T-cell (primary cell): ENCODE measurements around the gene IWS1. TPM values are rescaled to one million over a fixed set of nuclear protein-coding genes. Genes with fewer than 3 reads are reported as not detected.

Experiments used
- ATAC-seq, 4 experiments: fragments of 200-7000 bp in 3 of 4; fragments of 150-1000 bp in 1 of 4; cut with Tn5 transposase; replicated peaks in 1 of 4; 1 replicate in 3 of 4; 2 replicates in 1 of 4; pipeline ENCODE4 v1.10.0; 2021; ENCODE audit warnings: moderate library complexity in 3 of 4, mild to moderate bottlenecking in 2 of 4, moderate number of reproducible peaks in 1 of 4
- CTCF ChIA-PET, 2 donors: fragments of 300-600 bp; sonication (Branson Sonifier 250); formaldehyde crosslinking; loops; one replicate each; lab custom pipeline; 2022; ENCODE audit warnings: antibody characterized with exemption in 2 of 2; lab: Charles Lee
- POLR2A ChIA-PET, 2 donors: fragments of 300-600 bp; sonication (Branson Sonifier 250); formaldehyde crosslinking; loops; one replicate each; lab custom pipeline; 2022; ENCODE audit warnings: antibody characterized with exemption in 2 of 2; lab: Charles Lee
- DNase-seq, 35 experiments: peaks; one replicate each; pipeline versions ENCODE4 v3.0.0 to v3.0.0-alpha.2; 2013 to 2023
- H3K27ac ChIP-seq: one replicate; pipeline ENCODE4 v1.5.1; 2013; ENCODE audit warnings: low read length
- H3K27me3 ChIP-seq, 2 experiments: replicated peaks in 1 of 2; 1 replicate in 1 of 2; 2 replicates in 1 of 2; pipeline versions ENCODE4 v1.6.1 to v1.7.0; 2013; ENCODE audit warnings: low read length in 1 of 2, mixed read lengths in 1 of 2; ENCODE audit not compliant: control insufficient read depth in 2 of 2, insufficient read depth in 2 of 2; ENCODE audit errors: extremely low read depth in 1 of 2
- H3K36me3 ChIP-seq, 2 donors: 1 replicate in 1 of 2; 2 replicates in 1 of 2; pipeline versions ENCODE4 v1.6.1 to v1.7.0; 2013; ENCODE audit warnings: low read length in 1 of 2; ENCODE audit not compliant: control insufficient read depth in 2 of 2, insufficient read depth in 1 of 2; ENCODE audit errors: extremely low read depth in 1 of 2
- H3K4me1 ChIP-seq, 2 experiments: 1 replicate in 1 of 2; 2 replicates in 1 of 2; pipeline versions ENCODE4 v1.6.1 to v1.7.0; 2013; ENCODE audit warnings: low read length in 2 of 2, mixed read lengths in 1 of 2; ENCODE audit not compliant: insufficient read depth in 2 of 2, control insufficient read depth in 1 of 2; ENCODE audit errors: extremely low read depth in 1 of 2
- H3K4me3 ChIP-seq, 2 donors: 1 replicate in 1 of 2; 2 replicates in 1 of 2; pipeline versions ENCODE4 v1.5.1 to v1.7.0; 2013; ENCODE audit warnings: mild to moderate bottlenecking in 2 of 2, low read length in 1 of 2, moderate library complexity in 1 of 2; ENCODE audit not compliant: control insufficient read depth in 1 of 2; ENCODE audit errors: extremely low read depth in 1 of 2
- H3K9me3 ChIP-seq: 2 replicates; pipeline ENCODE4 v1.7.0; 2013
- H3K27ac Mint-ChIP-seq, 2 donors: one replicate each; pipeline ENCODE4 v1.8.0; 2020 to 2021; ENCODE audit warnings: mild to moderate bottlenecking in 2 of 2, mixed read lengths in 2 of 2
- H3K27me3 Mint-ChIP-seq, 2 donors: one replicate each; pipeline ENCODE4 v1.8.0; 2021 to 2022; ENCODE audit warnings: mixed read lengths in 2 of 2
- H3K36me3 Mint-ChIP-seq: one replicate; pipeline ENCODE4 v1.8.0; 2021; ENCODE audit warnings: mixed read lengths
- H3K4me1 Mint-ChIP-seq, 3 donors: one replicate each; pipeline ENCODE4 v1.8.0; 2020 to 2022; ENCODE audit warnings: mixed read lengths in 3 of 3, mild to moderate bottlenecking in 1 of 3
- H3K4me3 Mint-ChIP-seq, 3 donors: one replicate each; pipeline ENCODE4 v1.8.0; 2020 to 2022; ENCODE audit warnings: mild to moderate bottlenecking in 3 of 3, mixed read lengths in 3 of 3, moderate library complexity in 3 of 3
- H3K9me3 Mint-ChIP-seq, 3 donors: one replicate each; pipeline ENCODE4 v1.8.0; 2020 to 2022; ENCODE audit warnings: mixed read lengths in 3 of 3
- WGBS: methylation state at CpG from one replicate; pipeline ENCODE4 v1.1.5; 2013; ENCODE audit warnings: missing lambda C conversion rate; ENCODE audit not compliant: insufficient coverage; 5-methylcytosine and 5-hydroxymethylcytosine counted together
- total RNA-seq, 35 experiments: library from RNA in 6 of 35; stranded (reverse) in 6 of 35; fragments of 120-200 nt in 1 of 35; gene quantifications; one replicate each; pipeline versions ENCODE4 v1.2.1 to v1.2.4 and lab custom pipeline; 2013 to 2026

IWS1 gene
- total RNA-seq, 5 donors from 2014 or later (not counting 1 experiment from before 2014, with no cell fraction given): 20.8 to 47.1 (median 42.6) TPM

DNA sequence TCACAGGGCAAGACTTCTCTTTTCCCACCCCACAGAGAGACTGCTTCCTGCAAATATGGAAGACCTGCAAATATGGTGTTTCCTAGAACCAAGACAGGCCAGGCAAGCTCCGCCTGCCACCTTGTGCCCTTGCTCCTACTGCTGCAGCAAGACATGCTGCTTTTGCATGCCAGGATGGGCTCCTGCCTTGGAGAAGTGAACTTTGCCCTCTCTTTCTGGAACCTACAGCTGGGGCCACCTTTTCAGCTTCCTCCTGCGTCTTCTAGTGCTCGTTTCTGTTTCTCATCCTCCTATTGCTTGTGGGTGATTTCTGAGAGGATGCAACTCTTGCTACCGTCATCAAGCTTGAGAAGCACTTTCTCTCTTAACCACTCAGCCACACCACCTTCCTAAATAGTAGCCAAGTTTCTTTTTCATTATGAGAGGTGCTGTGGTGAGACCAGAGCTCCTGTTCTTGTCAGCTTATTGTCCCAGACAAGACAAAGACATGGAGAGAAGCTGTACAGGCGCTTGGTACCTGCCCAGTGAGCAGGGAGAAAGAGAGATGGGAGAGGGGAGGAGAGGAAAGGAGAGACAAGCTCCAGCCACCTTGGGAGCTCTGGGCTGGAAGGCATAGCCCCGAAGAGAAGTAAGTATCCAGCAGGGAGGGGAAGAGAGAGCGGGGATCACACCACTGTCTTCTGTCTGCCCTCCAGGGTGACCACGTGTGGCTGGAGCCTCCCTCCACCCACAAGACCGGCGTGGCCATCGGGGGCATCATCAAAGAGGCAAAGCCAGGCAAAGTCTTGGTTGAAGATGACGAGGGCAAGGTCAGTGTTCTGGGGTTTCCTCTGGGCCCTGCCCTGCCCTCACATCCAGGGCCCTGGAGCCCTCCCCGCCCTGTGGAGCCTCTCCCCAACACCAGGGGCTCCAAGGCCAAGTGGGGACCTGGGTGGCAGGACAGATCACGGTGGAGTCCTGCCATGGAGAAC lies 37.5 kb upstream of the IWS1 start:
- ChIA-PET CTCF (no interaction called here), POLR2A (interaction anchor here in 1 of 2 donors (0.6 kb wide), 1 partner anchor 447 kb away, joined by 3 read pairs; no protein-coding TSS in a partner anchor)
- H3K4me3 Mint-ChIP-seq: no peak overlapping the region
- H3K36me3 ChIP-seq: no peaks in the 10 kb centered on the region
- no peaks in the 10 kb centered on the region for H3K36me3 Mint-ChIP-seq
- peaks cover 0 to 25% of the 10 kb centered on the region in 2 experiments for H3K27me3 ChIP-seq
- peaks cover 0 to 4% of the 10 kb centered on the region in 2 experiments for H3K4me1 ChIP-seq
- no peak overlapping the region for H3K27ac Mint-ChIP-seq
- WGBS: 75% methylated on average over 7 of the region's 14 CpGs
- H3K27me3 Mint-ChIP-seq: peaks cover 4 to 9% of the 10 kb centered on the region in 2 donors
- H3K4me1 Mint-ChIP-seq: peaks cover 0 to 4% (median 0%) of the 10 kb centered on the region in 3 donors
- no peak overlapping the region for H3K4me3 ChIP-seq
- ATAC-seq (no peak), DNase-seq (no peak)
- no peaks in the 10 kb centered on the region for H3K9me3 ChIP-seq
- no peaks in the 10 kb centered on the region for H3K9me3 Mint-ChIP-seq
- H3K27ac ChIP-seq: no peak overlapping the region

DNA sequence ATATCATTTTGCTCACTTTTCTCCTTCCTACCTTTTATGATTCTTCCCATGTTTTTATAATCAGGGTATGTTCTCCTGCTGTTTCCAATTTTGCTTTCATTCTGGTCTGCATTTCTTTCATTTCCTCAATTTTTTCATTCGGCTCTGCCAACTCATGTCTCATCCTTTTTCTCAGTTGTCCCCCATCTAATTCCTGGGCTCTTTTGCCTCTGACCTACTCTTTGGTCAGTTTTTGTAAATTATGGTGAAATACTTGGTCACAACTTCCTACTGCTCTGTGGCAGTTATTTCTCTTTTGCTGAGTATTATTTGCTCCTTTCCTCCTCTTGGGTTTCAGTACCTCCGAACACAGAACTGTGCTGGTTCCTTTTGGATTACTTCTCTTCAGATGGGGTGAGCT lies 36.6 kb upstream of the IWS1 start:
- Mint-ChIP-seq H3K4me1 (peaks cover 0 to 4% (median 0%) of the 10 kb centered on the region in 3 donors), H3K4me3 (no peak overlapping the region), H3K27me3 (peaks cover 4 to 11% of the 10 kb centered on the region in 2 donors), H3K27ac (no peak overlapping the region), H3K36me3 (no peaks in the 10 kb centered on the region), H3K9me3 (peaks cover 0 to under 1% (median 0%) of the 10 kb centered on the region in 3 donors)
- CTCF ChIA-PET: no interaction called here
- Histone ChIP-seq H3K4me3 (no peak overlapping the region), H3K4me1 (peaks cover 0 to 4% of the 10 kb centered on the region in 2 experiments), H3K36me3 (no peaks in the 10 kb centered on the region), H3K27ac (no peak overlapping the region), H3K9me3 (no peaks in the 10 kb centered on the region), H3K27me3 (peaks cover 0 to 26% of the 10 kb centered on the region in 2 experiments)
- no CpG with 5 or more reads among the region's 2 CpGs for WGBS
- POLR2A ChIA-PET: no interaction called here
- ATAC-seq (no peak), DNase-seq (no peak)

DNA sequence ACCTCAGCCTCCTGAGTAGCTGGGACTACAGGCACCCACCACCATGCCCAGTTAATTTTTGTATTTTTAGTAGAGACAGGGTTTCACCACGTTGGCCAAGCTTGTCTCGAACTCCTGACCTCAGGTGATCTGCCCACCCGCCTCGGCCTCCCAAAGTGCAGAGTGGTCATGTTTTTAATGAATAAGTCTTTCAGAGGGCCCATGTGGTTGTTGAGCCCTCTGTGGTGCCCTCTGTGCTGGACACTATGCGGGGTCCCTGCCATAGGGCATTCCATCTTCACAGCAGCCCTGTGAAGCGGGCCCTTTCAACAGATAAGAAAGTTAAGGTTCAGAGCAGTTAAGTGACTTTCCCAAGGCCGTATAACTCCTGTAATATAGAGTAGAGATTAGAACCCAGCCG lies 35.1 kb upstream of the IWS1 start:
- H3K27ac ChIP-seq: no peak overlapping the region
- H3K4me3 ChIP-seq: no peak overlapping the region
- no peaks in the 10 kb centered on the region for H3K36me3 ChIP-seq
- peaks cover 0 to 4% of the 10 kb centered on the region in 2 experiments for H3K4me1 ChIP-seq
- H3K27ac Mint-ChIP-seq: no peak overlapping the region
- peaks cover 8 to 17% (median 15%) of the 10 kb centered on the region in 3 donors for H3K9me3 Mint-ChIP-seq
- H3K9me3 ChIP-seq: no peaks in the 10 kb centered on the region
- ChIA-PET CTCF (no interaction called here), POLR2A (no interaction called here)
- WGBS: 87% methylated on average over 5 of the region's 8 CpGs
- H3K4me1 Mint-ChIP-seq: peaks cover 0 to 4% (median 0%) of the 10 kb centered on the region in 3 donors
- no peak for DNase-seq
- peaks cover 7 to 19% of the 10 kb centered on the region in 2 donors for H3K27me3 Mint-ChIP-seq
- H3K4me3 Mint-ChIP-seq: no peak overlapping the region
- H3K36me3 Mint-ChIP-seq: peaks cover 9% of the 10 kb centered on the region
- ATAC-seq: no peak
- peaks cover 0 to 22% of the 10 kb centered on the region in 2 experiments for H3K27me3 ChIP-seq

DNA sequence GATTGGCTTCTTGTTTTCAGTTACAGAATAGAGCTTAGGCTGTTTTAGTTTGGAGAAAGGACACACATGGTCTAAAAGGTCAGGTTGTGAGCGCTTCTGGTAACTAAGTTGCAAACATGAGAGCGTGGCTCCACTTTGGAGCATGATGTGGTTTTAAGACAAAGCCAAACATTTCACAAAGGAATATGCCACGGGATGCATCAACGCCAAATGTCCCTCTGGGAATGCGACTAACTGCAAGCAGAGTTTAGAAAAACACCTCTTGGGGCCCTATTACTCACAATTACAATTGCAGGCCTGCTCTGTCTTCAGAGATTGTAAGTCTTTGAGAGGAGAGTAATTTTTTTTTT lies 34.6 kb upstream of the IWS1 start:
- Histone ChIP-seq H3K4me1 (peaks cover 0 to 4% of the 10 kb centered on the region in 2 experiments), H3K27me3 (peaks cover 0 to 22% of the 10 kb centered on the region in 2 experiments), H3K4me3 (no peak overlapping the region), H3K27ac (no peak overlapping the region), H3K36me3 (no peaks in the 10 kb centered on the region), H3K9me3 (no peaks in the 10 kb centered on the region)
- Mint-ChIP-seq H3K27ac (no peak overlapping the region), H3K36me3 (peaks cover 11% of the 10 kb centered on the region), H3K9me3 (peaks cover 13 to 19% (median 17%) of the 10 kb centered on the region in 3 donors), H3K4me3 (no peak overlapping the region), H3K4me1 (peaks cover 0 to 4% (median 0%) of the 10 kb centered on the region in 3 donors), H3K27me3 (peaks cover 7 to 18% of the 10 kb centered on the region in 2 donors)
- POLR2A ChIA-PET: no interaction called here
- WGBS: 81% methylated on average over 2 of the region's 5 CpGs
- DNase-seq (no peak), ATAC-seq (no peak)
- CTCF ChIA-PET: no interaction called here

DNA sequence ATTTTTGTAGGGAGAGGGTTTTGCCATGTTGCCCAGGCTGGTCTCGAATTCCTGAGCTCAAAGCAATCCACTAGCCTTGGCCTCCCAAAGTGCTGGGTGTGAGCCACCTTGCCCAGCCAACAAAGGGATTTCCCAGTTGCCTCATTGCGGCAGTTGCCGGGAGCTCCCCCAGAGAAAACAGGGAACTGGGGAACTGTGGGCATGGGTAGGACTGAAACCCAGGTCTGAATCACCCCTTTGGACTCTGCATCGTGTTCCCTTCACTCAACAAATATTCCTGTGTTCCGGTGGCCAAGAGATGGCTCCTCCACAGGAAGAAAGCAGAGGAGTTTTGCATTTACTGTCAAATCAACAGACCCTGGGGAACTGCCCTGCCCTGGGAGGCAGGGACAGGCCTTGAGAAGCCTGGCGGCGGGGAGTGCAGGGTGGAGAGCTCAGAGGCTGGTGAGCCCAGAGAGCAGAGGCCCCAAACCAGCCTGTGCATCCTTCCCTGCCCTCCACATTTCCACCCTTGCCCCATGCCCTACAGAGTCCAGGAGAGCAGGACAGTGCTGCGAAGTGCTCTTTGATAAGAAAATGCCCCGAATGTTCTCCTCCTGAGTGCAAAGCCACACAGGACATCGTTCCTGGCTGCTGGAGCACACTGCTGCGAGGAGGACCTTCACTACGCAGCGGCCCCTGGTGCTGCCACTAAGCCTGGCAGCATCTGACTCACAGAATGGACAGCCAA lies 34.1 kb upstream of the IWS1 start:
- Mint-ChIP-seq H3K27me3 (peaks cover 7 to 19% of the 10 kb centered on the region in 2 donors), H3K4me1 (peaks cover 0 to 4% (median 0%) of the 10 kb centered on the region in 3 donors), H3K4me3 (no peak overlapping the region), H3K9me3 (peaks cover 13 to 21% (median 17%) of the 10 kb centered on the region in 3 donors), H3K27ac (no peak overlapping the region), H3K36me3 (peaks cover 11% of the 10 kb centered on the region)
- Histone ChIP-seq H3K27ac (no peak overlapping the region), H3K4me3 (no peak overlapping the region), H3K36me3 (no peaks in the 10 kb centered on the region), H3K27me3 (peaks cover 0 to 19% of the 10 kb centered on the region in 2 experiments), H3K9me3 (no peaks in the 10 kb centered on the region), H3K4me1 (peaks cover 0 to 4% of the 10 kb centered on the region in 2 experiments)
- ATAC-seq: no peak
- no peak for DNase-seq
- ChIA-PET CTCF (no interaction called here), POLR2A (no interaction called here)
- WGBS: 83% methylated on average over 10 of the region's 13 CpGs

DNA sequence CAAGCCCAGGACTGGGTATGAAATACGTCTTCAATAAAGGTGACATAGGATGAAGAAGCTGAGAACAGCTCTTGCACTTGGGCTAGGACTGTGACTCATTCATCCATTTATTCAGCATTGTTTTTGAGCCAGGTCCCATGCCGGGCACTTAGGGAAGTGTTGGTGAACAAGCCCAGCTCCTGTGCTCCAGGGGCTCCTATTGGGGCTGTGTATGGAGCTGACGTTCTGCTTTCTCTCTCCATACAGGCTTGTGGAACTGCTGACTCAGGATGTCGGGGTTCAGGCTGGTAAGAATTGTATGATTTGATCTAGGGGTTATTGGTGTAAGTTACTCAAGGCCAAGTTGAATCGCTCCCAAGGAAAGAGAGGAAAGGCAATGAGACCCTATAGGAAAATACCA lies 33.2 kb upstream of the IWS1 start:
- no peak overlapping the region for H3K27ac ChIP-seq
- H3K27ac Mint-ChIP-seq: no peak overlapping the region
- DNase-seq: no peak
- no peak for ATAC-seq
- no peak overlapping the region for H3K4me3 Mint-ChIP-seq
- no peaks in the 10 kb centered on the region for H3K36me3 ChIP-seq
- H3K9me3 Mint-ChIP-seq: peaks cover 13 to 21% (median 17%) of the 10 kb centered on the region in 3 donors
- H3K4me1 Mint-ChIP-seq: peaks cover 0 to 4% (median 0%) of the 10 kb centered on the region in 3 donors
- no peaks in the 10 kb centered on the region for H3K9me3 ChIP-seq
- POLR2A ChIA-PET: no interaction called here
- H3K27me3 ChIP-seq: peaks cover 0 to 12% of the 10 kb centered on the region in 2 experiments
- CTCF ChIA-PET: interaction anchor here in 1 of 2 donors (0.5 kb wide), 1 partner anchor 9 kb away, joined by 3 read pairs; no protein-coding TSS in a partner anchor
- H3K4me1 ChIP-seq: peaks cover 0 to 4% of the 10 kb centered on the region in 2 experiments
- H3K27me3 Mint-ChIP-seq: peaks cover 7 to 22% of the 10 kb centered on the region in 2 donors
- peaks cover 11% of the 10 kb centered on the region for H3K36me3 Mint-ChIP-seq
- no peak overlapping the region for H3K4me3 ChIP-seq
- WGBS: 73% methylated on average over 2 of the region's 5 CpGs
